Upper lobe of left lung (tissue), 4 donors: Measurements from ENCODE around the gene SMIM23.

Source experiments
- CTCF ChIP-seq, 6 experiments: fragments of 450-650 bp in 4 of 6; fragments of 200-600 bp in 2 of 6; sonication (generic) in 2 of 6; IDR thresholded peaks; one replicate each; pipeline ENCODE4 v1.5.1; 2016 to 2019; ENCODE audit warnings: antibody characterized with exemption in 6 of 6
- EP300 ChIP-seq, 4 donors: sonication (generic); formaldehyde crosslinking; IDR thresholded peaks; one replicate each; pipeline ENCODE4 v1.5.1; 2017; ENCODE audit warnings: antibody characterized with exemption in 4 of 4, control low read depth in 2 of 4
- POLR2A ChIP-seq, 4 donors: fragments of 450-650 bp; IDR thresholded peaks; one replicate each; pipeline ENCODE4 v1.5.1; 2016 to 2017; ENCODE audit warnings: antibody characterized with exemption in 4 of 4, mild to moderate bottlenecking in 2 of 4
- POLR2AphosphoS5 ChIP-seq, 2 donors: sonication (generic); formaldehyde crosslinking; IDR thresholded peaks; one replicate each; pipeline ENCODE4 v1.5.1; 2017; ENCODE audit warnings: antibody characterized with exemption in 2 of 2

- TF ChIP-seq CTCF (IDR thresholded peaks at IDR 0.05), result no peak
- no peak for TF ChIP-seq EP300 (IDR thresholded peaks at IDR 0.05)
- no peak for TF ChIP-seq POLR2AphosphoS5 (IDR thresholded peaks at IDR 0.05)
- no peak for TF ChIP-seq POLR2A (IDR thresholded peaks at IDR 0.05)
These were observed 46.3 kb upstream of the SMIM23 start for GRCh38 chr5:171739271-171739670.
